ENCODE data around the gene NLRP6. TPM values are rescaled to one million over a fixed set of nuclear protein-coding genes. Genes with fewer than 3 reads are reported as not detected.
A peak's percentile ranks its signal among the peaks of the same experiment; 100 is the strongest.

Gene NLRP6
- total RNA-seq, 2 donors from 2014 or later, result not detected

DNA sequence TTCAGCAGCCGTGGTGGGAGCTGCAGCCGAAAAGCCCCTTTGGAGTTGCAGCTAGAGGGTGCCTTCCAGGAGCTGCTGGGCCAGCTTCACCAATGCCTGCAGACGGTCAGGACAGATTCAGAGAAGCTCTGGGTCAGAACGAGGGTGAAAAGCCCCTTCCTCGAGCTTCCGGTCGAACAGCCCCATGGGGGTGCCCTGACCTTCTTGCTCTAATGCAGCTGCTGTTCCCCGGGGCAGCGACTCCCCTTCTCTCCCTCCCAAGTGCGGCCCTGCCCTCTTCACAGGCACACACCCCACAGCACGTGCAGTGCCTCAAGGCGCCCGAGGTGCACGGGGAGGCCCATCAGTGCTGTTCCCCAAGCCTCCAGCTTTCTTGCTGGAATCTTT is 52.1 kb downstream of the NLRP6 start:
- H3K4me1 ChIP-seq (ENCODE audit: control insufficient read depth, insufficient read depth, low read length), result peaks cover 4% of the 10 kb centered on the region
- no peak overlapping the region for H3K9ac ChIP-seq (ENCODE audit: extremely low read depth, low read length, poor library complexity, severe bottlenecking)
- H3K36me3 ChIP-seq (ENCODE audit: control insufficient read depth, insufficient read depth, low read length), result no peaks in the 10 kb centered on the region
- peaks cover 25% of the 10 kb centered on the region for H3K4me1 Mint-ChIP-seq
- TF ChIP-seq, protein P1, sequence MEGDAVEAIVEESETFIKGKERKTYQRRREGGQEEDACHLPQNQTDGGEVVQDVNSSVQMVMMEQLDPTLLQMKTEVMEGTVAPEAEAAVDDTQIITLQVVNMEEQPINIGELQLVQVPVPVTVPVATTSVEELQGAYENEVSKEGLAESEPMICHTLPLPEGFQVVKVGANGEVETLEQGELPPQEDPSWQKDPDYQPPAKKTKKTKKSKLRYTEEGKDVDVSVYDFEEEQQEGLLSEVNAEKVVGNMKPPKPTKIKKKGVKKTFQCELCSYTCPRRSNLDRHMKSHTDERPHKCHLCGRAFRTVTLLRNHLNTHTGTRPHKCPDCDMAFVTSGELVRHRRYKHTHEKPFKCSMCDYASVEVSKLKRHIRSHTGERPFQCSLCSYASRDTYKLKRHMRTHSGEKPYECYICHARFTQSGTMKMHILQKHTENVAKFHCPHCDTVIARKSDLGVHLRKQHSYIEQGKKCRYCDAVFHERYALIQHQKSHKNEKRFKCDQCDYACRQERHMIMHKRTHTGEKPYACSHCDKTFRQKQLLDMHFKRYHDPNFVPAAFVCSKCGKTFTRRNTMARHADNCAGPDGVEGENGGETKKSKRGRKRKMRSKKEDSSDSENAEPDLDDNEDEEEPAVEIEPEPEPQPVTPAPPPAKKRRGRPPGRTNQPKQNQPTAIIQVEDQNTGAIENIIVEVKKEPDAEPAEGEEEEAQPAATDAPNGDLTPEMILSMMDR (conservative IDR thresholded peaks at IDR 0.05), result no peak
- no peak overlapping the region for H3K4me3 Mint-ChIP-seq
- peaks cover 3% of the 10 kb centered on the region for H3K27me3 Mint-ChIP-seq (ENCODE audit: insufficient read depth)
- no peak overlapping the region for H3K27ac ChIP-seq (ENCODE audit: low read depth, low read length)
- no peak overlapping the region for H3K4me3 ChIP-seq (ENCODE audit: low read length)
- H3K27ac Mint-ChIP-seq, result no peak overlapping the region
- H3K36me3 Mint-ChIP-seq (ENCODE audit: low read depth), result peaks cover 12% of the 10 kb centered on the region
- peak; percentile 51 for DNase-seq
- WGBS, 2 experiments (ENCODE audit: insufficient coverage in 1 of 2, insufficient read length in 1 of 2), result 81 to 89% methylated on average over 5 to 14 of the region's 14 CpGs
- H3K9me3 ChIP-seq (ENCODE audit: control insufficient read depth, low read length), result peaks cover 19% of the 10 kb centered on the region
- peaks cover 41% of the 10 kb centered on the region for H3K9me3 Mint-ChIP-seq
- no peaks in the 10 kb centered on the region for H3K27me3 ChIP-seq (ENCODE audit: control insufficient read depth, insufficient read depth, low read length, poor library complexity, severe bottlenecking)

DNA sequence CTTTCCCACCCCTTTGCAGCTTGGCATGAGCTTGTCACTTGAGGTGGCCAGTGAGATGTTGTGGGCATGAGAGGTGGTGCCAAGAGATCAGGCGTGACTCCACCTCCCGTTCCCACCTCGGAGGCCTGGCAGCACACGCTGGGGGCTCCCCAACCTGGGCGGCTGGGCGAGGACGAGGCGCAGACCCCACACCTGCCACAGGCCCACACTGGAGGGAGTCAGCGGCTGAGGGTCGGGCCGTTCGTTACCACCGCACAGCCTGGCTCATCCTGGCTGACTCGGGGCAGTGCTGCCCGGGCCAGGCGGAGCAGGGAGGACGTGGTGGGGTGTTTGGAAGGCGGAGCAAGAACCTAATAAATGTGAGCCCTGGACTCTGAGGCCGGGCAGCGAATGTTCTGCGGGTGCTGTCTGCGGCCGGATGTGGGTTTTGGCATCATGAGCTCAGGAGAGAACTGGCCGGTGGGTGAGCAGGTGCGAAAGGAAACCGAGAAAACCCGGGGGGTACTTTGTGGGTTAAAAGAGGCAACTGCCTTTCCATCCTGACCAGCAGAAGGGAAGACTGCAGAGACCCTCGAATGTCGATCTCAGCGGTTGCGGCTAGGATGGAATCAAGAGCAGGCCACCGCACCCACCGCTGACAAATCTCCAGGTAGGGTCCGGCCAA is 52.6 kb downstream of the NLRP6 start:
- Mint-ChIP-seq H3K4me1 (peaks cover 28% of the 10 kb centered on the region), H3K27me3 (ENCODE audit: insufficient read depth) (peaks cover 3% of the 10 kb centered on the region), H3K9me3 (peaks cover 41% of the 10 kb centered on the region), H3K27ac (no peak overlapping the region), H3K4me3 (no peak overlapping the region), H3K36me3 (ENCODE audit: low read depth) (peaks cover 12% of the 10 kb centered on the region)
- H3K4me3 ChIP-seq (ENCODE audit: low read length), result no peak overlapping the region
- TF ChIP-seq, protein P1 (conservative IDR thresholded peaks at IDR 0.05), result no peak
- H3K9me3 ChIP-seq (ENCODE audit: control insufficient read depth, low read length), result peaks cover 19% of the 10 kb centered on the region
- H3K27me3 ChIP-seq (ENCODE audit: control insufficient read depth, insufficient read depth, low read length, poor library complexity, severe bottlenecking), result no peaks in the 10 kb centered on the region
- peaks cover 4% of the 10 kb centered on the region for H3K4me1 ChIP-seq (ENCODE audit: control insufficient read depth, insufficient read depth, low read length)
- WGBS, 2 experiments (ENCODE audit: insufficient coverage in 1 of 2, insufficient read length in 1 of 2), result 89 to 93% methylated on average over 17 to 34 of the region's 34 CpGs
- H3K27ac ChIP-seq (ENCODE audit: low read depth, low read length), result no peak overlapping the region
- H3K9ac ChIP-seq (ENCODE audit: extremely low read depth, low read length, poor library complexity, severe bottlenecking), result no peak overlapping the region
- DNase-seq, result peak; percentile 36
- no peaks in the 10 kb centered on the region for H3K36me3 ChIP-seq (ENCODE audit: control insufficient read depth, insufficient read depth, low read length)

DNA sequence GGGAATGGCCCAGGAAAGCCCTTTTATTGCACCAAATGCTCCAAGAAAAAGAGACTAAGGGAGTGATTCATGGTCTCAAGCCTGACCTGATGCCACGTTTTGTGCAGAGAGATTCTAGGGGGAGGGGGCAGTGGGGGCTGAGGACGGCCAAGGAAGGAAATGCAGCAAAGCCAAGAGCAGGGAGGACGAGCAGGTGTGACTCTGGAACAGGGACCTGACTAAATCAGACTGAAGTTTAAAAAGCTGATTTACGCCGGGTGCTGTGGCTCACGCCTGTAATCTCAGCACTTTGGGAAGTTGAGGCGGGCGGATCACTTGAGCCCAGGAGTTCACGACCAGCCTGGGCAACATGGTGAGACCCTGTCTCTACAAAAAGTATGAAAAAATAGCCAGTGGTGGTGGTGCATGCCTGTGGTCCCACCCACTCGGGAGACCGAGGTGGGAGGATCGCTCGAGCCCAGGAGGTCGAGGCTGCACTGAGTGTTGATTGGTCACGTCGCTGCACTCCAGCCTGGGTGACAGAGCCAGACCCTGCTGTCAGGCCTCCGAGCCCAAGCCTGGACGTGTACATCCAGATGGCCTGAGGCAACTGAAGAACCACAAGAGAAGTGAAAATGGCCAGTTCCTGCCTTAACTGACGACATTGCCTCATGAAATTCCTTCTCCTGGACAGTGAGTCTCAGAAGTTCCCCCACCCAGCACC is 53.3 kb downstream of the NLRP6 start:
- 96 to 97% methylated on average over 17 to 19 of the region's 19 CpGs for WGBS, 2 experiments (ENCODE audit: insufficient coverage in 1 of 2, insufficient read length in 1 of 2)

More for the DNA sequence above, 53.3 kb downstream of the NLRP6 start:
- Histone ChIP-seq H3K27ac (ENCODE audit: low read depth, low read length) (no peak overlapping the region), H3K9me3 (ENCODE audit: control insufficient read depth, low read length) (peaks cover 19% of the 10 kb centered on the region), H3K36me3 (ENCODE audit: control insufficient read depth, insufficient read depth, low read length) (no peaks in the 10 kb centered on the region), H3K4me1 (ENCODE audit: control insufficient read depth, insufficient read depth, low read length) (peaks cover 4% of the 10 kb centered on the region), H3K27me3 (ENCODE audit: control insufficient read depth, insufficient read depth, low read length, poor library complexity, severe bottlenecking) (no peaks in the 10 kb centered on the region), H3K4me3 (ENCODE audit: low read length) (no peak overlapping the region), H3K9ac (ENCODE audit: extremely low read depth, low read length, poor library complexity, severe bottlenecking) (no peak overlapping the region)
- Mint-ChIP-seq H3K4me1 (peaks cover 28% of the 10 kb centered on the region), H3K27me3 (ENCODE audit: insufficient read depth) (peaks cover 3% of the 10 kb centered on the region), H3K27ac (no peak overlapping the region), H3K9me3 (peaks cover 41% of the 10 kb centered on the region), H3K4me3 (no peak overlapping the region), H3K36me3 (ENCODE audit: low read depth) (peaks cover 12% of the 10 kb centered on the region)
- peak; percentile 34 for DNase-seq
- TF ChIP-seq, protein P1 (conservative IDR thresholded peaks at IDR 0.05), result no peak
